D721Med (cell line): ENCODE data around the gene BUD23.
A peak's percentile ranks its signal among the peaks of the same experiment; 100 is the strongest.
"Not testable (repeated sequence)": the region's sequence is repeated elsewhere in the genome, so short reads cannot be mapped to it uniquely, and the experiment has no call there.

ENCODE experiments used
- DNase-seq: peaks from one replicate; pipeline ENCODE4 v3.0.0; 2011; ENCODE audit warnings: low spot score; ENCODE audit not compliant: insufficient read length
- FAIRE-seq: peaks from 2 replicates; lab custom pipeline; 2011; peaks lifted over from hg19 to GRCh38; lab: Jason Lieb, UNC
- CTCF ChIP-seq: IDR thresholded peaks from 2 replicates; pipeline ENCODE4 v1.5.1; 2012; ENCODE audit warnings: mild to moderate bottlenecking, control low read depth; ENCODE audit not compliant: insufficient read depth; ENCODE audit errors: missing control alignments

Gene BUD23

GRCh38 chr7:73717025-73717807, 33.8 kb downstream of the BUD23 start:
- TF ChIP-seq CTCF = no peak
- no peak for DNase-seq
- no peak for FAIRE-seq

GRCh38 chr7:73717991-73718405, 34.6 kb downstream of the BUD23 start:
- DNase-seq (peak; percentile 13), FAIRE-seq (no peak)
- no peak for TF ChIP-seq CTCF

- DNase-seq = peak; percentile 7
- TF ChIP-seq CTCF = no peak
- FAIRE-seq = no peak
These were observed 35.1 kb downstream of the BUD23 start for GRCh38 chr7:73718438-73718881.

GRCh38 chr7:73718905-73719805, 35.8 kb downstream of the BUD23 start, which contains the start of gene STX1A:
Gene STX1A (minus strand): TSS chr7:73719669. CDS start chr7:73719631, 38 bp downstream.
- TF ChIP-seq CTCF = no peak
- DNase-seq (peak; percentile 96), FAIRE-seq (no peak)

- no peak for TF ChIP-seq CTCF
- FAIRE-seq (no peak), DNase-seq (no peak)
These were observed 36.4 kb downstream of the BUD23 start for GRCh38 chr7:73719806-73720169.

GRCh38 chr7:73720443-73720842, 37.0 kb downstream of the BUD23 start:
- DNase-seq, FAIRE-seq: not testable (repeated sequence)

- no peak for TF ChIP-seq CTCF
- DNase-seq (no peak), FAIRE-seq (no peak)
These were observed 38.0 kb downstream of the BUD23 start for GRCh38 chr7:73721377-73721817.

GRCh38 chr7:73722182-73722581, 38.8 kb downstream of the BUD23 start:
- DNase-seq, FAIRE-seq: not testable (repeated sequence)
